ENCODE data around the gene GNRH2.
"Not testable (repeated sequence)": the region's sequence is repeated elsewhere in the genome, so short reads cannot be mapped to it uniquely, and the experiment has no call there.

The GNRH2 gene

GRCh38 chr20:3044336-3044965 is 1.0 kb downstream of the GNRH2 start:
- no peak for DNase-seq

DNA sequence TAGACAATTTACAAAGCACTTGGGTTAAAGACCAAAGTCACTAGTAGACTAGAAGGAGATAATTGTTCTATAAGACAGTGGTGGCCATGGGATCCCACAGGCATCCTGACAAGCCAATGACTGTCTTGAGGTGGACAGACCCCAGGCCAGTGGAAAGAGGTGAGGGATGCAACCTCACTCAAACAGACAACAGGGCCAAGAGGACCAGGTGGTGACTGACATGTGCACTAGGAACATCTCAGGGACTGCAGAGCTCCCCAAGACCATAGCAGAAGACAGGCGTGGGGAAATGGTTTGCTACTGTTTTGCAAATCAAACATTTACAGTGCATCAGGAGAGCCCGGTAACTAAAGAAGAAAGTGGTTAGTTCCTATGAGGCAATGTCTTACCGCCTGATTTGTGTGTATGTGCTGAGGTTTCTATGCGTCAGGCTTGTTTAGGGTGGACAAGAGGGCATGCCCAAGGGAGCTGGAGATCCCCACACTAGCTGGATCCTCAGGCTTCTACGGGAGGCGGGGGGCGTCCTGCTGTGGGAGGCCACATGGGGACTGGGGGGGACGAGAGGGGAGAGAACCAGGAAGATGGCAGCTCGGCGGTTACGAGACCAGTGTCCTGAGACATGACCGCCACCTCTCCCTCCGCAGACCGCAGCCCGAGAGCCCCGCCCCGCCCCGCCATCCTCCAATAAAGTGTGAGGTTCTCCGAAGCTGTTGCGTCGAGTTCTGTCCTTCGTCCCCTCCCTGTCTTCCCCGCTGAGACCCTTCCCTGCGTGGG is 1.8 kb downstream of the GNRH2 start:
- peak; percentile 41 for DNase-seq

- DNase-seq: peak; percentile 55
Observed at GRCh38 chr20:3045816-3046676, 2.6 kb downstream of the GNRH2 start, which contains the start of gene MRPS26. MRPS26 (plus strand) TSS chr20:3046052; CDS start chr20:3046069, 17 bp downstream.

GRCh38 chr20:3046677-3047462 is 3.4 kb downstream of the GNRH2 start:
- peak; percentile 39 for DNase-seq

- no peak for DNase-seq
Observed at GRCh38 chr20:3047486-3048419, 4.3 kb downstream of the GNRH2 start.

DNA sequence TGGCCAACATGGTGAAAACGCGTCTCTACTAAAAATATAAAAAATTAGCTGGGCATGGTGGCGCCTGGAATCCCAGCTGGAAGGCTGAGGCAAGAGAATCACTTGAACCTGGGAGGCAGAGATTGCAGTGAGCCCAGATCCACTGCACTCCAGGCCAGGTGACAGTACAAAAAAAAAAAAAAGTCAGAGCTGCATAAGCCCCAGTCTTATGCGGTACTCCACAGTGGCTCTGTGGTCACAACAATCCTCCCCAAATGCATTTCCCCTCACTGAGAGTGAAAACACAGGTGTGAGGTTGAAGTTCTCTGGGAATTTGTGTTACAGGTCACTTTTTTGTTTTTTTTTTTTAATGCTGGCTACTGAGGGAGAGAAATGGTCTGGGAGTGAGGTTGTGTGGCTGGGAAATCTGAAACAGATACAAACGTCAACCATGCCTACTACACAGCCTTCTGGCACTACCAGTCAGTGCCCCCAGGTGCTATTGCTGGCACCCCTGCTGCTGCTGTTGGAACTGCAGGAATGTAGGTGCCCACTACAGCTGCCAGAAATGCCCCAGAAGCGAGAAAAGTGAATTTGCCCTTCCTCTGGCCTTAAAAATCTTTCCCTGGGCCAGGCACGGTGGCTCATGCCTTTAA is 8.1 kb downstream of the GNRH2 start:
- no peak for DNase-seq

DNA sequence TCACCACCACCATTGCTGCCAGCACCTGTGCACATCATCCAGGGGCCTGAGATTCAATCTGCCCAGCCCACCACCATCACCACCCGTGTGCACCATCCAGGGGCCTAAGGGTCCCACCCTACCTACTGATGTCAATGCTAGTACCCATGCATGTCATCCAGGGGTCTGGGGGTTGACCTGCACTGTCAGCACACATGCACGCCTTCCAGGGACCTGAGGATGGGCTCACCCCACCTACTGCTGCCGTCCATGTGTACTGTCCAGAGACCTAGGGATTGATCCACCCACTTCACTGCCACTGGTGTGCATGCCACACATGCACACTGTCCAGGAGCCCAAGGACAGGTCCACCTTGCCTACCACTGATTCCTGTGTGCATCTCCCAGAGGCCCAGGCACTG is 16.1 kb downstream of the GNRH2 start:
- no peak for DNase-seq

DNA sequence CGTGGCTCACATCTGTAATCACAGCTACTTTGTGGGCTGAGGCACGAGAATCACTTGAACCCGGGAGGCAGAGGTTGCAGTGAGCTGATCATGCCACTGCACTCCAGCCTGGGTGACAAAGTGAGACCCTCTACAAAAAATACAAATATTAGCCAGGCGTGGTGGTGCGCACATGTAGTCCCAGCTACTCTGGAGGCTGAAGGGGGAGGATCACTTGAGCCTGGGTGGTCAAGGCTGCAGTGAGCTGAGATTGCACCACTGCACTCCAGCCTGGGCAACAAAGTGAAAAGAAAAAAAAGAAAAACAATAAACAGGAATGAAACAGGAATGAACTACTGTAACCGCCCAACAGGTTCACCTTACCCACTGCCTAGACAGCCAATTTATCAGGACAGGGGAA is 20.7 kb downstream of the GNRH2 start:
- not testable (repeated sequence) for DNase-seq

- DNase-seq: no peak
Observed at GRCh38 chr20:3067139-3068014, 24.0 kb downstream of the GNRH2 start.

DNA sequence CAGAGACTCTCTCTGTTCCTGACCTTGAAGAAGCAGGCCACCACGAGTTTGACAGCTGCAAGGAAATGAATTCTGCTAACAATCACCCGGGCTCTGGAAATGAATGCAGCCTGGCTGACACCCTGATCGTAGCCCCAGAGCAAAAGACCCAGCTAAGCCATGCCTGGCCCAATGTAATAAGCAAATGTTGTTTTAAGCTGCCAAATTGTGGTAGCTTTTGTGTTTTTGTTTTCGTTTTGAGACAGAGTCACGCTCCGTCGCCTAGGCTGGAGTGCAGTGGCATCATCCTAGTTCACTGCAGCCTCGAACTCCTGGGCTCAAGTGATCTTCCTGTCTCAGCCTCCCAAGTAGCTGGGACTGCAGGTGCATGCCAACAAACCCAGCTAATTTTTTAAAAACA is 24.7 kb downstream of the GNRH2 start:
- no peak for DNase-seq

GRCh38 chr20:3068986-3069900 is 25.8 kb downstream of the GNRH2 start:
- no peak for DNase-seq

DNA sequence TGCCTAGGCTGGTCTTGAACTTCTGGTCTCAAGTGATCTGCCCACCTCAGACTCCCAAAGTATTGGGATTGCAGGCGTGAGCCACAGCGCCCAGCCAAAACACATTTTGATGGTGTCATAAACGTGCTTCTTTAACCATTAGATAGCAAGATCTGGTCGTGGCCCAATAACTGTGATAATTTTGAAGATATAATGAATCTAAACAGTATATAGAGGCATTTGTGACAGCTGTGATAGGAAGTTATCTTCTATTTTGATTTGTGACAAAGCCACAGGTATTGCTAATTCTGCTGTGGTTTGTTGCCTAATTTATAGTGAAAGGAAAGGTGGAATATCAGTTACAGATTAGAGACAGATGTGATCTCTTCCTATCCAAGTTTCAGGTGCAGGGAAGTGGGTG is 27.3 kb downstream of the GNRH2 start:
- DNase-seq: no peak

- DNase-seq: no peak
Observed at GRCh38 chr20:3071266-3071609, 27.8 kb downstream of the GNRH2 start.

DNA sequence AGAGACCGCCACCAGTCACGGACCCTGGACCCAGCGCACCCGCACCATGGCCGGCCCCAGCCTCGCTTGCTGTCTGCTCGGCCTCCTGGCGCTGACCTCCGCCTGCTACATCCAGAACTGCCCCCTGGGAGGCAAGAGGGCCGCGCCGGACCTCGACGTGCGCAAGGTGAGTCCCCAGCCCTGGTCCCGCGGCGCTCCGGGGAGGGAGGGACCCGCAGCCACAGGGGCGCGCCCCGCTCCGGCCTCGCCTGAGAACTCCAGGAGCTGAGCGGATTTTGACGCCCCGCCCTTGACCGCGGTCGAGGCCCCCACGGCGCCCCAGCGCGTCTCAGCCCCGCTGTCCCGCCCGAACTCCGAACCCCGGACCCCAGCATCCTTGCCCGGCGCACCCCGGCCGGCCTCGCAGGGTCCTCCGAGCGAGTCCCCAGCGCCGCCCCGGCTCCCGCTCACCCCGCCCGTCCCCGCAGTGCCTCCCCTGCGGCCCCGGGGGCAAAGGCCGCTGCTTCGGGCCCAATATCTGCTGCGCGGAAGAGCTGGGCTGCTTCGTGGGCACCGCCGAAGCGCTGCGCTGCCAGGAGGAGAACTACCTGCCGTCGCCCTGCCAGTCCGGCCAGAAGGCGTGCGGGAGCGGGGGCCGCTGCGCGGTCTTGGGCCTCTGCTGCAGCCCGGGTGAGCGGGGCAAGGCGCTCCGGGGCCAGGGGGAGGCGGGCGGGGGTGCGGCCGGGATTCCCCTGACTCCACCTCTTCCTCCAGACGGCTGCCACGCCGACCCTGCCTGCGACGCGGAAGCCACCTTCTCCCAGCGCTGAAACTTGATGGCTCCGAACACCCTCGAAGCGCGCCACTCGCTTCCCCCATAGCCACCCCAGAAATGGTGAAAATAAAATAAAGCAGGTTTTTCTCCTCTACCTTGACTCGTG is 28.4 kb downstream of the GNRH2 start, which contains the start of gene OXT:
Gene OXT (plus strand): TSS at position 11 of the 920 bp plus-strand sequence. CDS start 36 bp downstream, at position 47.
- no peak for DNase-seq

- no peak for DNase-seq
Observed at GRCh38 chr20:3072530-3073250, 29.3 kb downstream of the GNRH2 start.

- not testable (repeated sequence) for DNase-seq
Observed at GRCh38 chr20:3073251-3073643, 29.8 kb downstream of the GNRH2 start.

DNA sequence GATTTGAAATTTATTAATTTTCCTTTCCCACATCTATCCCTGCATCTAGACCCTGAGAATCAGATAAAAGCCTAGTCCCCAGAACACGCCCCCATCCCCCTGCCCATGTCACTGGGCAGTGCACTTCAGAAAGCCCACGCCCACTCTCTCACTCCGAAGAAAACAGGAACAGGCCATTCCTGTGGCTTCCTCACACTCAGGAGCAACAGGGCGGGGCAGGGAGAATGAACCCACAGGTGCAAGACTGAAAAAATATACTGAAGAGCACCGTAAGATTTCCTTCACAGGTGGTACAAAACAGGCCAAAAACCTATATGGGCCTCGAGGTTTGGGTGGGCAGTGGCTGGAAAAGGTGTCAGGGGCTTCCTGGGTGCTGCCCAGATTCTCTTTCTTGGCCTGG is 31.4 kb downstream of the GNRH2 start:
- no peak for DNase-seq
